Endothelial cell of umbilical vein (primary cell): ENCODE measurements around the gene NUMBL. TPM values are rescaled to one million over a fixed set of nuclear protein-coding genes. Genes with fewer than 3 reads are reported as not detected.

Experiments
- BruUV-seq: library from RNA; stranded (reverse); fragments of 400-500 nt; replicated peaks from 2 replicates; lab custom pipeline; 2021; lab: Mats Ljungman, UMichigan
- CTCF ChIA-PET: fragments of 300-600, 350-600 bp; sonication (Branson Sonifier 250); formaldehyde crosslinking; loops from one replicate; lab custom pipeline; 2021; ENCODE audit warnings: antibody characterized with exemption, inconsistent platforms; lab: Charles Lee
- POLR2A ChIA-PET: fragments of 300-600, 350-600 bp; sonication (Branson Sonifier 250); formaldehyde crosslinking; loops from one replicate; lab custom pipeline; 2021; ENCODE audit warnings: antibody characterized with exemption, inconsistent platforms; lab: Charles Lee
- DNase-seq: peaks from one replicate; pipeline ENCODE4 v3.0.0-alpha.2; 2011; ENCODE audit warnings: low read depth, low spot score
- FAIRE-seq: peaks from 2 replicates; lab custom pipeline; 2011; peaks lifted over from hg19 to GRCh38; lab: Jason Lieb, UNC
- H2AFZ ChIP-seq: 2 replicates; pipeline ENCODE4 v1.6.0; 2012; ENCODE audit warnings: low read depth, low read length, control low read depth, inconsistent platforms
- H3K27ac ChIP-seq: 2 replicates; pipeline ENCODE4 v1.5.1; 2011; ENCODE audit warnings: low read depth, mild to moderate bottlenecking, control low read depth, low read length, moderate library complexity; ENCODE audit not compliant: insufficient read depth
- H3K27me3 ChIP-seq, 2 experiments: 2 replicates each; pipeline versions ENCODE4 v1.6.0 to v1.6.1; 2011; ENCODE audit warnings: low read length in 2 of 2, mixed read lengths in 1 of 2; ENCODE audit not compliant: control insufficient read depth in 2 of 2, insufficient read depth in 2 of 2
- H3K36me3 ChIP-seq, 2 experiments: 2 replicates in 1 of 2; 3 replicates in 1 of 2; pipeline ENCODE4 v1.5.1; 2011; ENCODE audit warnings: low read length in 2 of 2, mild to moderate bottlenecking in 1 of 2, moderate library complexity in 1 of 2; ENCODE audit not compliant: control insufficient read depth in 2 of 2, insufficient read depth in 2 of 2; ENCODE audit errors: extremely low read depth in 1 of 2
- H3K4me1 ChIP-seq: 3 replicates; pipeline ENCODE4 v1.5.1; 2011; ENCODE audit warnings: mild to moderate bottlenecking, low read length; ENCODE audit not compliant: control insufficient read depth, insufficient read depth; ENCODE audit errors: extremely low read depth
- H3K4me2 ChIP-seq: 2 replicates; pipeline ENCODE4 v1.6.1; 2011; ENCODE audit warnings: low read length, control low read depth, mixed read lengths; ENCODE audit not compliant: insufficient read depth
- H3K4me3 ChIP-seq, 3 experiments: fragments of 200-600 bp in 1 of 3; sonication (generic), shearing (Covaris generic) in 1 of 3; replicated peaks in 1 of 3; 2 replicates each; pipeline ENCODE4 v1.5.1; 2011 to 2016; ENCODE audit warnings: control low read depth in 3 of 3, low read length in 3 of 3, mild to moderate bottlenecking in 2 of 3, inconsistent platforms in 1 of 3, low read depth in 1 of 3, moderate library complexity in 1 of 3; ENCODE audit not compliant: insufficient read depth in 1 of 3
- H3K79me2 ChIP-seq: 2 replicates; pipeline ENCODE4 v1.6.0; 2012; ENCODE audit warnings: low read length, inconsistent platforms; ENCODE audit not compliant: control insufficient read depth, insufficient read depth
- H3K9ac ChIP-seq: replicated peaks from 2 replicates; pipeline ENCODE3; 2011; ENCODE audit warnings: low read length, control low read depth; ENCODE audit not compliant: insufficient read depth; ENCODE audit errors: extremely low read depth
- H3K9me1 ChIP-seq: replicated peaks from 3 replicates; pipeline ENCODE4 v1.6.0; 2011; ENCODE audit warnings: mild to moderate bottlenecking, low read length; ENCODE audit not compliant: control insufficient read depth, insufficient read depth; ENCODE audit errors: extremely low read depth
- H3K9me3 ChIP-seq: replicated peaks from 2 replicates; pipeline ENCODE4 v1.5.1; 2012; ENCODE audit warnings: low read length, inconsistent platforms; ENCODE audit not compliant: control insufficient read depth, insufficient read depth
- H4K20me1 ChIP-seq: replicated peaks from 2 replicates; pipeline ENCODE3; 2011; ENCODE audit warnings: mild to moderate bottlenecking, low read length; ENCODE audit not compliant: control insufficient read depth, insufficient read depth; ENCODE audit errors: extremely low read depth
- CTCF ChIP-seq, 2 donors: IDR thresholded peaks; 1 replicate in 1 of 2; 2 replicates in 1 of 2; pipeline ENCODE4 v1.5.1; 2011; ENCODE audit warnings: low read length in 2 of 2, mild to moderate bottlenecking in 2 of 2, moderate library complexity in 2 of 2, control low read depth in 1 of 2, inconsistent platforms in 1 of 2, low read depth in 1 of 2; ENCODE audit not compliant: insufficient read depth in 1 of 2; ENCODE audit errors: extremely low read depth in 1 of 2
- EZH2 ChIP-seq: IDR thresholded peaks from 2 replicates; pipeline ENCODE4 v1.6.1; 2012; ENCODE audit warnings: borderline replicate concordance, low read depth, mild to moderate bottlenecking, moderate library complexity, low read length, inconsistent platforms; ENCODE audit not compliant: severe bottlenecking
- FOS ChIP-seq: IDR thresholded peaks from 2 replicates; pipeline ENCODE4 v1.6.1; 2011; ENCODE audit warnings: mild to moderate bottlenecking, low read length, moderate library complexity, borderline replicate concordance; ENCODE audit not compliant: insufficient read depth
- GATA2 ChIP-seq: IDR thresholded peaks from 2 replicates; pipeline ENCODE4 v1.7.0; 2011; ENCODE audit warnings: low read depth, mild to moderate bottlenecking, moderate library complexity, mixed read lengths, low read length; ENCODE audit not compliant: insufficient read length, insufficient read depth
- JUN ChIP-seq: IDR thresholded peaks from 2 replicates; pipeline ENCODE4 v1.6.1; 2011; ENCODE audit warnings: borderline replicate concordance, low read depth; ENCODE audit not compliant: insufficient read length, insufficient read depth
- MAX ChIP-seq: IDR thresholded peaks from 2 replicates; pipeline ENCODE4 v1.6.1; 2011; ENCODE audit not compliant: insufficient read depth, insufficient read length
- MYC ChIP-seq: IDR thresholded peaks from one replicate; pipeline ENCODE4 v1.6.1; 2011; ENCODE audit warnings: mild to moderate bottlenecking, low read depth, low read length
- POLR2A ChIP-seq: IDR thresholded peaks from 2 replicates; pipeline ENCODE4 v1.6.1; 2012; ENCODE audit warnings: low read depth, mild to moderate bottlenecking, control low read depth, low read length
- POLR2AphosphoS5 ChIP-seq: IDR thresholded peaks from 2 replicates; pipeline ENCODE4 v1.6.1; 2012; ENCODE audit warnings: low read depth, mild to moderate bottlenecking, control low read depth, low read length, moderate library complexity; ENCODE audit not compliant: insufficient read depth
- dilution Hi-C: fragments of 300-500 bp; cut with MboI; formaldehyde crosslinking; loops from one replicate; pipeline ENCODE4 v1.15.0; 2019; ENCODE audit warnings: low sequenced_read_pairs; ENCODE audit not compliant: extremely low pct_ligation_motif_present
- intact Hi-C: fragments of 100-400 bp; cut with micrococcal nuclease; formaldehyde crosslinking; loops from one replicate; pipeline ENCODE4 v1.10.0; 2022
- polyA plus RNA-seq, 4 experiments: library from polyadenylated mRNA; depleted of rRNA in 3 of 4; stranded (reverse) in 3 of 4; unstranded in 1 of 4; fragments of >200 nt; gene quantifications; 2 replicates each; pipeline versions ENCODE4 v1.2.1 to v1.2.3, GENCODE V29; 2011 to 2012; ENCODE audit warnings: missing spikeins in 1 of 4
- total RNA-seq: library from RNA; stranded (reverse); gene quantifications from 2 replicates; pipeline ENCODE4 v1.2.3, GENCODE V29; 2021

The NUMBL gene
- total and polyA plus RNA-seq, 2 donors (not counting 3 experiments of a cell fraction or from before 2014, with no cell fraction given), result 21.5 to 46.7 TPM

- H3K9me1 ChIP-seq, result no peaks in the 10 kb centered on the region
- no peaks in the 10 kb centered on the region for H4K20me1 ChIP-seq
- ChIA-PET CTCF (interaction anchor here (0.7 to 1.0 kb wide), 4 partner anchors 11 to 34 kb away, joined by 3 to 4 read pairs (median 3); partner anchors contain the start of genes COQ8B and NUMBL), POLR2A (interaction anchor here (0.6 kb wide), 1 partner anchor 20 kb away, joined by 4 read pairs; no protein-coding TSS in a partner anchor)
- H3K9me3 ChIP-seq, result no peaks in the 10 kb centered on the region
- H3K36me3 ChIP-seq, result peaks cover 0 to 9% of the 10 kb centered on the region in 2 experiments
- no peaks in the 10 kb centered on the region for H3K79me2 ChIP-seq
- dilution Hi-C loops (no loop called here), intact Hi-C loops (no loop called here)
- no peak overlapping the region for H3K9ac ChIP-seq
- H3K27ac ChIP-seq, result no peak overlapping the region
- no peak overlapping the region for H3K4me3 ChIP-seq
- H3K27me3 ChIP-seq, result no peaks in the 10 kb centered on the region
- DNase-seq (no peak), FAIRE-seq (no peak)
- TF ChIP-seq POLR2AphosphoS5, result no peak
- no peak for TF ChIP-seq MAX
- TF ChIP-seq EZH2, result no peak
- TF ChIP-seq FOS, result no peak
- no peak for TF ChIP-seq CTCF (IDR thresholded peaks at IDR 0.05; ENCODE audit: extremely low read depth in 1 of 2, insufficient read depth in 1 of 2, low read depth in 1 of 2, low read length in 2 of 2)
- TF ChIP-seq GATA2, result no peak
- no peak for TF ChIP-seq MYC
- no peak for TF ChIP-seq JUN
- no peak for TF ChIP-seq POLR2A
- no TSS peak for BruUV-seq
- H3K4me1 ChIP-seq, result no peaks in the 10 kb centered on the region
- H3K4me2 ChIP-seq, result no peak overlapping the region
- no peak overlapping the region for H2AFZ ChIP-seq
Measured at GRCh38 chr19:40701758-40702157, 11.3 kb upstream of the NUMBL start.
